ENCODE measurements around the gene ATP2A1. TPM values are rescaled to one million over a fixed set of nuclear protein-coding genes. Genes with fewer than 3 reads are reported as not detected.

ATP2A1 gene
- total and polyA plus RNA-seq, 2 of the 13 experiments (the other 11 are each of a cell fraction or from before 2014, with no cell fraction given), result 3.2 to 12.5 TPM

GRCh38 chr16:28846080-28846932, 32.0 kb upstream of the ATP2A1 start, which contains the start of gene TUFM (continued):
- TF ChIP-seq ZNF564 (CRISPR knock-in tag; IDR thresholded peaks at IDR 0.05) (peak; percentile 86; the same call in 1 of the 2 replicates), ZNF567 (CRISPR knock-in tag; IDR thresholded peaks at IDR 0.05; ENCODE audit: borderline replicate concordance) (peak; percentile 88), PHB2 (IDR thresholded peaks at IDR 0.05; ENCODE audit: partially characterized antibody) (no peak), HOXA5 (CRISPR knock-in tag; IDR thresholded peaks at IDR 0.05) (peak; percentile 98), SP140L (CRISPR knock-in tag; IDR thresholded peaks at IDR 0.05; ENCODE audit: borderline replicate concordance) (peak; percentile 76; the same call in 1 of the 2 replicates)

GRCh38 chr16:28846933-28847273, 31.4 kb upstream of the ATP2A1 start:
- in situ Hi-C loops (cut with HindIII; ENCODE audit: extremely low pct_ligation_motif_present, low pct_unique_long_range_greater_than_20kb), result no loop called here
- H3K4me3 ChIP-seq (replicated peaks in 1 of 3; ENCODE audit: insufficient read depth in 1 of 3, low read depth in 2 of 3, low read length in 3 of 3), result peak overlapping the region; percentile 61 to 97 (median 87)
- TSS peak; percentile 55 for BruUV-seq (replicated peaks)
- H3K4me2 ChIP-seq (ENCODE audit: low read depth, low read length), result peak overlapping the region; percentile 85
- WGBS (ENCODE audit: low lambda C conversion rate), result 0% methylated on average over 5 of the region's 5 CpGs
- peak overlapping the region; percentile 45 for H3K27ac ChIP-seq (ENCODE audit: extremely low read length, insufficient read depth, low read length)
- H4K20me1 ChIP-seq (ENCODE audit: insufficient read depth, low read length), result 0 out of 2 replicates have a peak, but pooled peaks cover 4% of the 10 kb centered on the region
- H3K79me2 ChIP-seq (ENCODE audit: insufficient read depth, low read length), result peaks cover 26% of the 10 kb centered on the region
- POLR2A ChIA-PET, result interaction anchor here (1.3 to 6.6 kb wide), 13 partner anchors 9 to 237 kb away, joined by 4 to 104 read pairs (median 12); partner anchors contain the start of genes ATXN2L, NFATC2IP, SH2B1 and SPNS1
- intact Hi-C loops (cut with micrococcal nuclease; ENCODE audit: unreplicated experiment), result loop anchor here (1.0 to 5.0 kb wide), 5 partner anchors 16 to 103 kb away; partner anchors contain the start of genes NFATC2IP, RABEP2 and SH2B1
- CTCF ChIA-PET (ENCODE audit: low intra/inter-chr PET ratio, low total read pairs), result no interaction called here
- H3K4me1 ChIP-seq (ENCODE audit: insufficient read depth, low read length), result peaks cover 18% of the 10 kb centered on the region
- H3K9ac ChIP-seq (ENCODE audit: insufficient read depth, low read depth, low read length), result peak overlapping the region; percentile 76
- ATAC-seq (peak; percentile 29), DNase-seq (ENCODE audit: low spot score) (no peak), FAIRE-seq (peak; percentile 4)
- no peaks in the 10 kb centered on the region for H3K9me3 ChIP-seq (ENCODE audit: low read length)
- no peaks in the 10 kb centered on the region; a peak in 1 of 5 replicates for H3K27me3 ChIP-seq (ENCODE audit: control insufficient read depth in 1 of 2, insufficient read depth in 2 of 2, low read length in 2 of 2)
- H3K36me3 ChIP-seq (replicated peaks in 1 of 2; ENCODE audit: control insufficient read depth in 1 of 2, insufficient read depth in 2 of 2, low read length in 2 of 2), result peaks cover 26 to 27% of the 10 kb centered on the region in 2 experiments
- H2AFZ ChIP-seq (ENCODE audit: low read length), result no peak overlapping the region
- TF ChIP-seq PBX3 (CRISPR knock-in tag; IDR thresholded peaks at IDR 0.05; ENCODE audit: borderline replicate concordance) (0 out of 2 replicates have a peak, but pooled peaks have one; percentile 44), PRMT3 (CRISPR knock-in tag; IDR thresholded peaks at IDR 0.05; ENCODE audit: borderline replicate concordance, low read depth) (no peak), DBP (CRISPR knock-in tag; IDR thresholded peaks at IDR 0.05; ENCODE audit: not compliant biosample characterization) (no peak), ZNF224 (CRISPR knock-in tag; IDR thresholded peaks at IDR 0.05) (no peak), ZFP36L2 (CRISPR knock-in tag; IDR thresholded peaks at IDR 0.05) (0 out of 2 replicates have a peak, but pooled peaks have one; percentile 41), KLF15 (CRISPR knock-in tag; IDR thresholded peaks at IDR 0.05; ENCODE audit: borderline replicate concordance) (no peak), TBX2 (CRISPR knock-in tag; IDR thresholded peaks at IDR 0.05; ENCODE audit: borderline replicate concordance) (no peak), ZIK1 (CRISPR knock-in tag; IDR thresholded peaks at IDR 0.05; ENCODE audit: borderline replicate concordance, low read depth) (no peak), ARNT2 (CRISPR knock-in tag; IDR thresholded peaks at IDR 0.05; ENCODE audit: low read depth) (no peak), ZNF724P (CRISPR knock-in tag; IDR thresholded peaks at IDR 0.05; ENCODE audit: borderline replicate concordance) (no peak), NRL (CRISPR knock-in tag; IDR thresholded peaks at IDR 0.05; ENCODE audit: borderline replicate concordance) (peak; percentile 23; the same call in 1 of the 2 replicates), ZNF547 (CRISPR knock-in tag; IDR thresholded peaks at IDR 0.05) (peak; percentile 26; the same call in 1 of the 2 replicates), ATF7-NPFF (CRISPR knock-in tag; IDR thresholded peaks at IDR 0.05; ENCODE audit: low read depth) (no peak), STAT5B (CRISPR knock-in tag; IDR thresholded peaks at IDR 0.05) (0 out of 2 replicates have a peak, but pooled peaks have one; percentile 44)

All from HepG2 (cell line).